ENCODE measurements around the gene LAT. TPM values are rescaled to one million over a fixed set of nuclear protein-coding genes. Genes with fewer than 3 reads are reported as not detected.

LAT gene
- polyA plus RNA-seq, 1 of the 3 experiments (the other 2 are of a cell fraction): 8.0 TPM

GRCh38 chr16:28943281-28943680 lies 41.6 kb upstream of the LAT start (continued):
- TF ChIP-seq FOXJ3 (CRISPR knock-in tag; IDR thresholded peaks at IDR 0.05) (no peak), POLR2AphosphoS5 (IDR thresholded peaks at IDR 0.05; ENCODE audit: low read depth, low read length) (no peak), EP300 (IDR thresholded peaks at IDR 0.05; ENCODE audit: borderline replicate concordance in 1 of 2, low read depth in 1 of 2, low read length in 1 of 2) (no peak), GATA2 (CRISPR knock-in tag; IDR thresholded peaks at IDR 0.05) (no peak)

- Histone ChIP-seq H2AFZ (ENCODE audit: low read depth) (no peak overlapping the region), H3K36me3 (replicated peaks in 1 of 2; ENCODE audit: control insufficient read depth in 1 of 2, insufficient read depth in 2 of 2, low read length in 1 of 2) (no peaks in the 10 kb centered on the region), H3K27me3 (ENCODE audit: insufficient read depth) (no peaks in the 10 kb centered on the region), H3K27ac (ENCODE audit: low read depth in 2 of 2, low read length in 1 of 2) (no peak overlapping the region), H3K9ac (no peak overlapping the region), H3K79me2 (ENCODE audit: insufficient read depth) (peaks cover 7% of the 10 kb centered on the region), H3K4me3 (ENCODE audit: low read depth in 2 of 2, low read length in 1 of 2) (no peak overlapping the region), H3K9me2 (no peaks in the 10 kb centered on the region), H4K20me1 (ENCODE audit: insufficient read depth) (no peaks in the 10 kb centered on the region), H3F3A (replicated peaks; ENCODE audit: insufficient read depth) (peaks cover 3% of the 10 kb centered on the region), H3K4me2 (no peak overlapping the region), H3K9me3 (no peaks in the 10 kb centered on the region), H3K4me1 (ENCODE audit: control insufficient read depth in 1 of 2, insufficient read depth in 2 of 2, low read depth in 1 of 2, low read length in 1 of 2) (peaks cover 4% of the 10 kb centered on the region in 2 experiments; a peak in 1 of 4 replicates)
- ChIA-PET POLR2A (no interaction called here), CTCF (interaction anchor here (1.2 to 1.3 kb wide), 2 partner anchors 71 to 73 kb away, joined by 3 read pairs; no protein-coding TSS in a partner anchor)
- WGBS (ENCODE audit: low lambda C conversion rate): 71% methylated on average over 4 of the region's 4 CpGs
- TF ChIP-seq FOXM1 (IDR thresholded peaks at IDR 0.05; ENCODE audit: low read depth) (no peak), TAF1 (IDR thresholded peaks at IDR 0.05; ENCODE audit: borderline replicate concordance, low read depth, low read length) (no peak), FOSL2 (IDR thresholded peaks at IDR 0.05; ENCODE audit: borderline replicate concordance, low read depth) (no peak), CTCF (IDR thresholded peaks at IDR 0.05) (no peak), NRF1 (IDR thresholded peaks at IDR 0.05; ENCODE audit: low read depth, low read length) (no peak), NFIC (IDR thresholded peaks at IDR 0.05; ENCODE audit: borderline replicate concordance) (no peak), ZBTB33 (IDR thresholded peaks at IDR 0.05; ENCODE audit: borderline replicate concordance, low read depth) (no peak), EP300 (IDR thresholded peaks at IDR 0.05; ENCODE audit: borderline replicate concordance in 1 of 2, low read depth in 1 of 2, low read length in 1 of 2) (no peak), FOXJ3 (CRISPR knock-in tag; IDR thresholded peaks at IDR 0.05) (no peak), MEF2A (IDR thresholded peaks at IDR 0.05; ENCODE audit: borderline replicate concordance, low read depth) (no peak), GATA2 (CRISPR knock-in tag; IDR thresholded peaks at IDR 0.05) (no peak), EZH2phosphoT487 (IDR thresholded peaks at IDR 0.05; ENCODE audit: borderline replicate concordance, low read depth) (no peak), RFX5 (IDR thresholded peaks at IDR 0.05; ENCODE audit: low read length) (no peak), CHD2 (IDR thresholded peaks at IDR 0.05; ENCODE audit: low read length, partially characterized antibody) (no peak), MXI1 (IDR thresholded peaks at IDR 0.05; ENCODE audit: low read depth, low read length) (no peak), TCF12 (IDR thresholded peaks at IDR 0.05) (no peak), YY1 (IDR thresholded peaks at IDR 0.05; ENCODE audit: low read depth) (no peak)
- no peak for DNase-seq
Measured at GRCh38 chr16:28946681-28947080, 38.2 kb upstream of the LAT start.
